Measurements from ENCODE around the gene SNTB2.
A peak's percentile ranks its signal among the peaks of the same experiment; 100 is the strongest.

The SNTB2 gene

DNA sequence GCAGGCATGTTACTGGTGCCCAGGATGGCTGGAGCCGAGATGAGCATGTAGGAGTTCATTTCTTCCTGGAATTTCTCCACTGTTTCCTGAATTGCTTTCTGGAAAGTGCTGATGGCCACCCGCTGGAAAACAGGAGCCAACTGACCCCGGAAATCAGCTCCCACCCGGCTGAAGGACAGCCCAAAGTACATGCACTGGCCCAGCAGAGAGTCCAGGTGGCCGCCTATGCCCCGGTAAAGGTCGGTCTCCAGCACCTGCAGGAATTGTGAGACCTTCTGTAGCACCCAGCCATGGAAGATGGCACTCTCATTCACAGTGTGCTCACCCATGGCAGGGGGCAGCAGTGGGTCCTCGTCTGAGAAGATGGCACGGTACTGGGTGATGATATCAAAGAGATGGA, 147.7 kb downstream of the SNTB2 start:
- TF ChIP-seq, protein P1, sequence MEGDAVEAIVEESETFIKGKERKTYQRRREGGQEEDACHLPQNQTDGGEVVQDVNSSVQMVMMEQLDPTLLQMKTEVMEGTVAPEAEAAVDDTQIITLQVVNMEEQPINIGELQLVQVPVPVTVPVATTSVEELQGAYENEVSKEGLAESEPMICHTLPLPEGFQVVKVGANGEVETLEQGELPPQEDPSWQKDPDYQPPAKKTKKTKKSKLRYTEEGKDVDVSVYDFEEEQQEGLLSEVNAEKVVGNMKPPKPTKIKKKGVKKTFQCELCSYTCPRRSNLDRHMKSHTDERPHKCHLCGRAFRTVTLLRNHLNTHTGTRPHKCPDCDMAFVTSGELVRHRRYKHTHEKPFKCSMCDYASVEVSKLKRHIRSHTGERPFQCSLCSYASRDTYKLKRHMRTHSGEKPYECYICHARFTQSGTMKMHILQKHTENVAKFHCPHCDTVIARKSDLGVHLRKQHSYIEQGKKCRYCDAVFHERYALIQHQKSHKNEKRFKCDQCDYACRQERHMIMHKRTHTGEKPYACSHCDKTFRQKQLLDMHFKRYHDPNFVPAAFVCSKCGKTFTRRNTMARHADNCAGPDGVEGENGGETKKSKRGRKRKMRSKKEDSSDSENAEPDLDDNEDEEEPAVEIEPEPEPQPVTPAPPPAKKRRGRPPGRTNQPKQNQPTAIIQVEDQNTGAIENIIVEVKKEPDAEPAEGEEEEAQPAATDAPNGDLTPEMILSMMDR (IDR thresholded peaks at IDR 0.05; ENCODE audit: low read depth, low read length), result no peak
- Histone ChIP-seq H3K36me3 (peaks cover 51% of the 10 kb centered on the region), H3K27me3 (no peaks in the 10 kb centered on the region), H3K9me3 (no peaks in the 10 kb centered on the region), H3K4me1 (no peaks in the 10 kb centered on the region), H3K4me3 (ENCODE audit: low read depth, low read length) (no peak overlapping the region)
- DNase-seq, result no peak

DNA sequence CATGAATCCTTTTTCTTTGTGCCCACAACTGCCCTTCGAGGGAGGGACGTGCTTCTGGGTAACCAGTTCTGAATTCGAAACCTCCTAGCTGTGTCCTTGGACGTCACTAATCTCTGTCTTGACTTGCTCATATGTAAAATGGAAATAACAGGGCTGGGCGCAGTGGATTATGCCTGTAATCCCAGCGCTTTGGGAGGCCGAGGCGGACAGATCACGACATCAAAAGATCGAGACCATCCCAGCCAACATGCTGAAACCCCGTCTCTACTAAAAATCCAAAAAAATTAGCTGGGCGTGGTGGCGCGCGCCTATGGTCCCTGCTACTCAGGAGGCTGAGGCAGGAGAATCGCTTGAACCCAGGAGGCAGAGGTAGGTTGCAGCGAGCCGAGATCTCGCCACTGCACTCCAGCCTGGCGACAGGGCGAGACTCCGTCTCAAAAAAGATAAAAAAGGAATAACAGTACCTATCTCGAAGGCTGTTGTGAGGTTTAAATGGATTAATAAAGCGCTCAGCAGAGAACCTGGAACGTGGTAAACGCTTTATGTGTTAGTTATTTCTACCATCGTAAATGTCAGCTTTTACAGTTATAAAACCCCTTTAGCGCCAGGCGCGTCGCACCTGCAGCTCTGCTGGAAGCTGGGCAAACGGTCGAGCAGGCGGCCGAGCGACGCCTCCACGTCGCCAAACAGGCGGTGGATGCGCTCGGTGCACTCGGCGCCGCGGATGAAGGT, 151.8 kb downstream of the SNTB2 start:
- Histone ChIP-seq H3K36me3 (peaks cover 54% of the 10 kb centered on the region), H3K27me3 (no peaks in the 10 kb centered on the region), H3K9me3 (no peaks in the 10 kb centered on the region), H3K4me1 (peaks cover 2% of the 10 kb centered on the region; the same call in 1 of the 2 replicates), H3K4me3 (ENCODE audit: low read depth, low read length) (peak overlapping the region; percentile 99)
- TF ChIP-seq, protein P1 (IDR thresholded peaks at IDR 0.05; ENCODE audit: low read depth, low read length), result no peak
- no peak for DNase-seq

DNA sequence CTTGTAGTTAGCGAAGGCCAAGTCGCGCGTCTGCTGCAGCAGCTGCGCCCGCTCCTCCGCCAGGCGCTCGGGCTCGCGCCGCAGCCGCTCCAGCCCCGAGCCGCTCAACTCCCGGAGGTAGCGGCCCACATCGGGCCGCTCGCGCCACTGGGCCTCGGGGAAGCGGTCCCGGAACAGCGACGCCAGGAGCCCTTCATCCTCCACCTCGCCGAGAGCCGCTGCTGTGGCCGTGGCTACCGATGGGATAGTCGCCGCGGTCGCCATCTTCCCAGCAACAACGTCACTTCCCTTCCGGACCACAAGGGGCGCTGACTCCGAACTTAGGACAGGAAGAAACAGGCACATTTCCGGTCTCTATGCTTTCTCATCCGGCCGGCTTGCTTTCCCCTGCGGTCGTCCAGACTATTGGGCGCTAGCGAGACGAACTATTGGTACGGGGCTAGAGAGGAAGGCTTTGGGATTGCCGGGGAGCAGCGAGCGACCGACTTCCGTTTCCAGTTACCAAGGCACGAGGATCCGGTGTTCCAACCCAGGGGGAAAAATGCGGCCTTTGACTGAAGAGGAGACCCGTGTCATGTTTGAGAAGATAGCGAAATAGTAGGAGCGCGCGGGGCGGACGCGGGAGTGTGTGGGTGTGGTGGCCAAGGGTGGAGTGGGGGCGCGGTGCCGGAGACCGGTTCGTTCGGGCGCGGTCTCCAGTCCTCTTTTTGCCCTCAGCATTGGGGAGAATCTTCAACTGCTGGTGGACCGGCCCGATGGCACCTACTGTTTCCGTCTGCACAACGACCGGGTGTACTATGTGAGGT, 152.5 kb downstream of the SNTB2 start, which contains the start of the genes COG8 and NIP7:
Gene COG8 (minus strand): TSS at position 276 of the 806 bp plus-strand sequence. CDS start 12 bp downstream, at position 264.
Gene NIP7 (plus strand): TSS at position 484 of the 806 bp plus-strand sequence. CDS start 58 bp downstream, at position 542.
- H3K9me3 ChIP-seq, result no peaks in the 10 kb centered on the region
- H3K36me3 ChIP-seq, result peaks cover 54% of the 10 kb centered on the region
- no peaks in the 10 kb centered on the region for H3K27me3 ChIP-seq
- DNase-seq, result peak; percentile 96
- peaks cover 2% of the 10 kb centered on the region; the same call in 1 of the 2 replicates for H3K4me1 ChIP-seq
- TF ChIP-seq, protein P1 (IDR thresholded peaks at IDR 0.05; ENCODE audit: low read depth, low read length), result peak; percentile 75
- peak within 1 kb of the TSS; percentile 99 for H3K4me3 ChIP-seq (ENCODE audit: low read depth, low read length)

DNA sequence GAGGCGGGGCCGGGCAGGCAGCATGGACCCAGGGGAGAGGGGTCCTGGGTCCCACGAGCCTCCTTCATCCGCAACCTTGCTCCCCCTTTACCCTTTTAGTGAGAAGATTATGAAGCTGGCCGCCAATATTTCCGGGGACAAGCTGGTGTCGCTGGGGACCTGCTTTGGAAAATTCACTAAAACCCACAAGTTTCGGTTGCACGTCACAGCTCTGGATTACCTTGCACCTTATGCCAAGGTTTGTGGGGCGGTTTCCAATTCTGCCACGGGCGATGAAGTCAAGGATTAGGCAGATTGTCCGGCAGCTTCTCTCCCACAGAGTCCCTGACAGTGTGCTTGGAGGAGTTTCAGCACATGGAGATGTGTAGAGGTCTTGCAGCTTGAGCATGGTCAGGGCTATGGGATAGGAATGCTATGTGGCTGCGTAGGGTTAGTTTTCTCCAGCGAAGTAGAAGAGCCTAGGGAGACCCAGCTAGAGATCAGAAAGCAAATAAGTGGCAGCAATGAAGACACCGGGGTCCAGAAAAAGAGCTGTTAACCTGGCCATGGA, 153.2 kb downstream of the SNTB2 start:
- no peak for DNase-seq
- H3K4me1 ChIP-seq, result peaks cover 2% of the 10 kb centered on the region; the same call in 1 of the 2 replicates
- no peaks in the 10 kb centered on the region for H3K9me3 ChIP-seq
- TF ChIP-seq, protein P1 (IDR thresholded peaks at IDR 0.05; ENCODE audit: low read depth, low read length), result no peak
- peaks cover 49% of the 10 kb centered on the region for H3K36me3 ChIP-seq
- H3K27me3 ChIP-seq, result no peaks in the 10 kb centered on the region
- peak overlapping the region; percentile 99 for H3K4me3 ChIP-seq (ENCODE audit: low read depth, low read length)

DNA sequence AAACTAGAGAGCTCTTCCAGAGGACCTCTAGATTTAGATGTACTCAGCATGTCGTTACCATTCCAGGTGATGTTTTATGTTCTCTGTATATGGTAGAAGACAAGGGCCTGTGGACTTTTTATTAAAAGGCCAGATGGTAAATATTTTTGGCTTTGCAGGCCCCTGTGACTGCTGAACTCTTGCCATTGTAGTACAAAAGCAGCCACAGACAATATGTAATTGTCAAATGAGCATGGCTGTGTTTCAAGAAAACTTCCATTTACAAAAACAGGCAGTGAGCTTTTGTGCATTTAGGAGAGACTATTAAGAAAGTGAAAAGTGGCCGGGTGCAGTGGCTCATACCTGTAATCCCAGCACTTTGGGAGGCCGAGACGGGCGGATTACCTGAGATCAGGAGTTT, 157.2 kb downstream of the SNTB2 start:
- H3K9me3 ChIP-seq, result no peaks in the 10 kb centered on the region
- peaks cover 2% of the 10 kb centered on the region; the same call in 1 of the 2 replicates for H3K4me1 ChIP-seq
- H3K4me3 ChIP-seq (ENCODE audit: low read depth, low read length), result no peak overlapping the region
- H3K36me3 ChIP-seq, result peaks cover 43% of the 10 kb centered on the region
- DNase-seq, result no peak
- H3K27me3 ChIP-seq, result no peaks in the 10 kb centered on the region
- TF ChIP-seq, protein P1 (IDR thresholded peaks at IDR 0.05; ENCODE audit: low read depth, low read length), result no peak
